Karpas-422 (cell line): ENCODE measurements around the gene TRERF1. TPM values are rescaled to one million over a fixed set of nuclear protein-coding genes. Genes with fewer than 3 reads are reported as not detected.
A peak's percentile ranks its signal among the peaks of the same experiment; 100 is the strongest.

Source experiments
- DNase-seq: peaks from one replicate; pipeline ENCODE4 v3.0.0-alpha.2; 2015
- H2AFZ ChIP-seq: fragments of 200-600 bp; sonication (generic); 2 replicates; pipeline ENCODE4 v1.6.1; 2014; ENCODE audit warnings: antibody characterized with exemption, low read length, mixed read lengths
- H3K27ac ChIP-seq: fragments of 200-600 bp; sonication (generic); 2 replicates; pipeline ENCODE4 v1.5.1; 2014; ENCODE audit warnings: mild to moderate bottlenecking, low read length, moderate library complexity
- H3K27me3 ChIP-seq: fragments of 200-600 bp; sonication (generic); 2 replicates; pipeline ENCODE4 v1.6.1; 2014; ENCODE audit warnings: low read length, mixed read lengths
- H3K36me3 ChIP-seq: fragments of 200-600 bp; sonication (generic); 2 replicates; pipeline ENCODE4 v1.6.1; 2014; ENCODE audit warnings: low read length, mixed read lengths; ENCODE audit not compliant: insufficient read depth
- H3K4me1 ChIP-seq: fragments of 200-600 bp; sonication (generic); 2 replicates; pipeline ENCODE4 v1.6.1; 2014; ENCODE audit warnings: mild to moderate bottlenecking, low read length, mixed read lengths
- H3K4me2 ChIP-seq: fragments of 200-600 bp; sonication (generic); 2 replicates; pipeline ENCODE4 v1.6.1; 2014; ENCODE audit warnings: low read length, low read depth, mild to moderate bottlenecking; ENCODE audit not compliant: poor library complexity, severe bottlenecking
- H3K4me3 ChIP-seq: fragments of 200-600 bp; sonication (generic); 2 replicates; pipeline ENCODE4 v1.5.1; 2014; ENCODE audit warnings: mild to moderate bottlenecking, antibody characterized with exemption, low read length, mixed read lengths
- H3K79me2 ChIP-seq: fragments of 200-600 bp; sonication (generic); 2 replicates; pipeline ENCODE4 v1.6.1; 2014; ENCODE audit warnings: mild to moderate bottlenecking, low read length, mixed read lengths
- H3K9ac ChIP-seq: fragments of 200-600 bp; sonication (generic); 2 replicates; pipeline ENCODE4 v1.6.0; 2014; ENCODE audit warnings: low read length
- H3K9me2 ChIP-seq: fragments of 200-600 bp; sonication (generic), shearing (Covaris generic); replicated peaks from 2 replicates; pipeline ENCODE4 v1.6.0; 2014; ENCODE audit warnings: mild to moderate bottlenecking, low read length, moderate library complexity; ENCODE audit not compliant: insufficient read depth
- H3K9me3 ChIP-seq: fragments of 300-700, 200-600 bp; sonication (generic); 2 replicates; pipeline ENCODE4 v1.6.1; 2014; ENCODE audit warnings: low read length, mixed read lengths
- H4K20me1 ChIP-seq: fragments of 200-600 bp; sonication (generic); 2 replicates; pipeline ENCODE4 v1.6.1; 2014; ENCODE audit warnings: mild to moderate bottlenecking, antibody characterized with exemption, low read length, low read depth; ENCODE audit not compliant: insufficient read depth
- total RNA-seq: library from RNA; depleted of rRNA; stranded (reverse); fragments of >200 nt; shearing (Covaris generic); gene quantifications from 2 replicates; pipeline ENCODE4 v1.2.3, GENCODE V29; 2014; ENCODE audit warnings: low replicate concordance

TRERF1 gene
- total RNA-seq, 1 experiment from 2014 or later = 32.7 TPM

DNA sequence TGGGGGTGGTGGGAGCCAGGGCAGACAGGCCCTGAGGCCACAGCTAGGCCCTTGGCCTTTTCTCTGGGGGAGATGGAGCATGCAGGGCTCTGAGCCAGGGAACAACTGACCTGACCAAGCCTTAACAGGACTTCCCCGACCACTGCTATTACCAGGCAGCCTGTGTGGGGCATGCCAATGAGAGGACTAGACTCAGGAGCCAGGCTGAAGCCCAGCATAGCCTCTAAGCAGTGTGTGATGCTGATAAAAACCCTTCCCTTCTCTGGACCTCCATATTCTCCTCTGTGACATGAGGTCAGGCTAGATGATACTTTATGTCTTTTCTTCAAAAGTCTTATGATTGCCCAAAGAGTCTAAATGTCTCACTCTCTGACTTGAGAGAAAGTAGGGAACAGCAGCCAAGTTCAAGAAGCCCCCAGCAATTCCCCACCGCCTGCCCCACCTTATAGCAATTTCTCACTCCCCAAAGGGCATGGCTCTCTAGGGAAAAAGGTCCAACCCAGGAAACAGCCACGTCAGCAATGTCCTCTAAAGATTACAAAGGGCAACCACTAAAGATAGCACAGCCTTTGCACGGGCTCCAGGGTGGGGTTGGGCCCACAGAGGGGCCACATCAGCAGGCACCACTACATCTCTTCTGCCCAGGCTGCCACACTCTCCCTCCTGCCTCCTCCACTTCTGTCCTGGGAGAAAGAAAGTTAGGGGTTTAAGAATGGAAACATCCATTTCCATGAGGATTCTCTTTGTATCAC lies 71.3 kb downstream of the TRERF1 start:
- H3K36me3 ChIP-seq = peaks cover 6% of the 10 kb centered on the region; the same call in 1 of the 2 replicates
- H3K9me3 ChIP-seq = no peaks in the 10 kb centered on the region
- no peaks in the 10 kb centered on the region for H3K9me2 ChIP-seq
- H3K4me2 ChIP-seq = no peak overlapping the region
- H3K27me3 ChIP-seq = no peaks in the 10 kb centered on the region
- no peak overlapping the region for H3K9ac ChIP-seq
- H4K20me1 ChIP-seq = no peaks in the 10 kb centered on the region
- H3K27ac ChIP-seq = peak overlapping the region; percentile 30
- H3K4me1 ChIP-seq = peaks cover 83% of the 10 kb centered on the region
- no peak for DNase-seq
- no peak overlapping the region for H2AFZ ChIP-seq
- no peak overlapping the region for H3K4me3 ChIP-seq
- H3K79me2 ChIP-seq = peaks cover 96% of the 10 kb centered on the region

DNA sequence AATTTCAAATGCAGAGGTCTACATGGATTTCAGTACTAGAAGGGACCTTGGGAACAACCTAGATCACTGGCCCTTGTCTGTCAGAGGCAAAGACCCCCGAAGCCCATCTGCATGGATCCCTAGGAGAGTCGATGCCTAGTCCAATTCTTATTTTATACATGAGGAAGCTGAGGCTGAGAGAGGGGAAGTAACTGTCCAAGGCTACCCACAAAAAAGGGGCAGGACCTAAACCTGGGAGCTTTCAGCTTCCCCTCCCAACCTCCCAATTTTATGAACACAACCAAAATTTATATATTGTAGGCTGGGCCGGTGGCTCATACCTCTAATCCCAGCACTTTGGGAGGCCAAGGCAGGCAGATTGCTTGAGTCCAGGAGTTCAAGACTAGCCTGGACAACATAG lies 73.2 kb downstream of the TRERF1 start:
- Histone ChIP-seq H4K20me1 (no peaks in the 10 kb centered on the region), H2AFZ (no peak overlapping the region), H3K36me3 (no peaks in the 10 kb centered on the region), H3K27me3 (no peaks in the 10 kb centered on the region), H3K79me2 (peaks cover 93% of the 10 kb centered on the region), H3K9ac (no peak overlapping the region), H3K27ac (0 out of 2 replicates have a peak overlapping the region, but pooled peaks have one; percentile 6), H3K4me1 (peaks cover 85% of the 10 kb centered on the region), H3K9me3 (no peaks in the 10 kb centered on the region), H3K4me3 (no peak overlapping the region), H3K4me2 (no peak overlapping the region), H3K9me2 (no peaks in the 10 kb centered on the region)
- no peak for DNase-seq

DNA sequence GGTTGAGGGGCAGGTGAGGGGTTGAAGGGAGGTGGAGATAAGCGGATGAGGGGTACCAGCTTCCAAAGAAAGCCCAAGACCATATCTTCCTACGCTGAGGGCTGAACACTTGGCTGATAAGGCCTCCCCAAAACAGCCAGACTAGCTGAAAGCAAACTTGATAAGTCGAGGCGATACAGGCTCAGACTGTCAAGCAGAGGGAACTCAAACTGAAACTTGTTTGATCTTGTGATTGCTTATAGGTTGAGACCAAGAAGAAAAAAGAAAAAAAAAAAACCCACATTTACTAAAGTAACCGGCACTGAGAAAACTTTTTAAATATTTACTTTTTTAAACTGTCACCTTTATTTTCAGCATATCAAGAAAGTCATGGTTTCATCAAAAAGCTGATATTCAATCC lies 73.6 kb downstream of the TRERF1 start:
- 0 out of 2 replicates have a peak overlapping the region, but pooled peaks have one; percentile 6 for H3K27ac ChIP-seq
- H3K36me3 ChIP-seq = no peaks in the 10 kb centered on the region
- no peaks in the 10 kb centered on the region for H4K20me1 ChIP-seq
- peaks cover 89% of the 10 kb centered on the region for H3K79me2 ChIP-seq
- H3K27me3 ChIP-seq = no peaks in the 10 kb centered on the region
- DNase-seq = no peak
- H3K4me1 ChIP-seq = peaks cover 80% of the 10 kb centered on the region
- no peaks in the 10 kb centered on the region for H3K9me3 ChIP-seq
- H3K9ac ChIP-seq = no peak overlapping the region
- no peaks in the 10 kb centered on the region for H3K9me2 ChIP-seq
- H3K4me3 ChIP-seq = no peak overlapping the region
- no peak overlapping the region for H3K4me2 ChIP-seq
- no peak overlapping the region for H2AFZ ChIP-seq

DNA sequence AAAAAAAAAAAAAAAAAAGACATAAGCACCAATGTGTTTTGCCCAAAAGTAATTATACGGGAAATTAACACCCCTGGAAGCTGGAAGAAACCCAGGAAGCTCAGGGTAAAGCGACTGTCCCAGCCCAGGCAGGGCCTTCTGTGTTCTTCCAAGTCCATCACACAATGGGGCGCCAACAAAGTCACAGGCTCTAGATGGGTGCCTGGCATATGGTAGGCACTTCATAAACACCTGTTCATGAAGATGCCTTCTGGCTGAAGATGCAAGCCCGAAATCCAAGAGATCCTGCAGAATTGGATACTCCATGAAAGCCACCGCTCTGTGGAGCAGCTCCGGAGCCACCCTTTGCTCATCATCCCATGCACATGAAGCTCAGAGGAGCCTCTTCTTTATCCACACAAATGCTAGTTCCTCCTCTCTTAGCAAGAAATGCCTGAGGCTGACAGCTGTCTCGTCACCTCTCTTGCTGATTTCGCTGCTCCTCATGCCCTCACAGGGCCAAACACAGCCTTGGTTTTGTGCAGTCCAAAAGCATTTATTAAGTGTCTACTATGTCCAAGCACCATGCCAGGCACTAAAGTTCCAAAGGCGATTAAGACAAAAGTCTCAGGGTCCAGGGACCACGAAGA lies 76.6 kb downstream of the TRERF1 start:
- no peaks in the 10 kb centered on the region for H4K20me1 ChIP-seq
- peaks cover 54% of the 10 kb centered on the region for H3K4me1 ChIP-seq
- no peaks in the 10 kb centered on the region for H3K9me3 ChIP-seq
- no peak overlapping the region for H3K9ac ChIP-seq
- no peaks in the 10 kb centered on the region for H3K27me3 ChIP-seq
- H3K36me3 ChIP-seq = no peaks in the 10 kb centered on the region
- H3K9me2 ChIP-seq = no peaks in the 10 kb centered on the region
- no peak overlapping the region for H3K4me2 ChIP-seq
- no peak overlapping the region for H3K4me3 ChIP-seq
- H3K27ac ChIP-seq = peak overlapping the region; percentile 53; the same call in 1 of the 2 replicates
- H2AFZ ChIP-seq = no peak overlapping the region
- no peak for DNase-seq
- peaks cover 87% of the 10 kb centered on the region for H3K79me2 ChIP-seq

DNA sequence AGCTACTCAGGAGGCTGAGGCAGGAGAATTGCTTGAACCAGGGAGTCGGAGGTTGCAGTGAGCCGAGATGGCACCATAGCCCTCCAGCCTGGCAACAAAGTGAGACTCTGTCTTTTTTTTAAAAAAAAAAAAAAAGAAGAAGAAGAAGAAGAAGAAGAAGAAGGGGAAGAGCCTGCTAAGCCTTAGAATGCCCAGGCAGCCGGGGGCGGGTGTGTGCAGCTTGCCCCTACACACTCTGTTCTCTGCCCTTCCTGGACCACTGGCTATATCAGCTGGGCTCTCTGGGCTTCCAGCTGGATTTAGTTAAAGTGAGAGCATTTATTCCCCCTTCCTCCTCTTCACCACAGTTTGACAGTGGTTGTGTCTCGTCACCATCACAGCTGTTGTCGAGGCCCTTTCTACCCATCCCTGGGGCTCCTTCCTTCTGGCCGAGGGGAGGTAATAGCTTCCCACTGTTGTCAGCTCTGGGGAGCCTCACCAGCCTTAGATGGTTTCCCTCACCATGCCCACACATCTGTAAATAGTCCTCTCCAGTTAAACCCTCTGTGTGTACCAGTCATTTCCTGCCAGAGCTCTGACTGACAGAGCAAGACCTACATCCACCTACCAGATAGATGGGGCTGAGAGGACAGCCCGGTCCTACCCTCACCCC lies 77.6 kb downstream of the TRERF1 start:
- Histone ChIP-seq H3K9ac (no peak overlapping the region), H3K4me1 (peaks cover 58% of the 10 kb centered on the region), H3K27me3 (no peaks in the 10 kb centered on the region), H3K27ac (peak overlapping the region; percentile 46; the same call in 1 of the 2 replicates), H3K36me3 (no peaks in the 10 kb centered on the region), H3K4me3 (no peak overlapping the region), H3K9me3 (no peaks in the 10 kb centered on the region), H2AFZ (no peak overlapping the region), H3K9me2 (no peaks in the 10 kb centered on the region), H4K20me1 (no peaks in the 10 kb centered on the region), H3K79me2 (peaks cover 87% of the 10 kb centered on the region), H3K4me2 (no peak overlapping the region)
- no peak for DNase-seq

DNA sequence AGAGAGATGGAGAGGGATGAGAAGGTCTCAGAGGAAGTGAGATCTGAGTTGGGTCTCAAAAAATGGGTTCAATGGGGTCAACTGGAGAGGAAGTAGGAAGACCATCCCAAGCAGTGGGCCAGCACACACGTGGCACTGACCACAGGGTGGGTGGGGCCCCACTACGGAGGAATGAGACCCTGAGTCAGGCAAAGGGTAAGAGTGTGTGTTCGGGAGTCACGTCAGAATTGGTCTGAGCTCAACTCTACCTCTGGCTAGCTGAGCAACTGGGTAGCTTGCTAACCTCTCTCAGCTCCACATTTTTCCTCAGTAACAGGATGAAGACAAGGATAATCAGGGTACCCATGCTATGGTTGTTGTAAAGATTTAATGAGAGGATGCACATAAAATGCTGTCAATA lies 79.0 kb downstream of the TRERF1 start:
- H3K79me2 ChIP-seq = peaks cover 87% of the 10 kb centered on the region
- H2AFZ ChIP-seq = no peak overlapping the region
- H3K36me3 ChIP-seq = no peaks in the 10 kb centered on the region
- H4K20me1 ChIP-seq = no peaks in the 10 kb centered on the region
- H3K27me3 ChIP-seq = no peaks in the 10 kb centered on the region
- no peak for DNase-seq
- H3K9ac ChIP-seq = no peak overlapping the region
- no peaks in the 10 kb centered on the region for H3K9me2 ChIP-seq
- no peak overlapping the region for H3K4me2 ChIP-seq
- H3K27ac ChIP-seq = peak overlapping the region; percentile 49
- H3K4me3 ChIP-seq = no peak overlapping the region
- H3K9me3 ChIP-seq = no peaks in the 10 kb centered on the region
- peaks cover 60% of the 10 kb centered on the region for H3K4me1 ChIP-seq

DNA sequence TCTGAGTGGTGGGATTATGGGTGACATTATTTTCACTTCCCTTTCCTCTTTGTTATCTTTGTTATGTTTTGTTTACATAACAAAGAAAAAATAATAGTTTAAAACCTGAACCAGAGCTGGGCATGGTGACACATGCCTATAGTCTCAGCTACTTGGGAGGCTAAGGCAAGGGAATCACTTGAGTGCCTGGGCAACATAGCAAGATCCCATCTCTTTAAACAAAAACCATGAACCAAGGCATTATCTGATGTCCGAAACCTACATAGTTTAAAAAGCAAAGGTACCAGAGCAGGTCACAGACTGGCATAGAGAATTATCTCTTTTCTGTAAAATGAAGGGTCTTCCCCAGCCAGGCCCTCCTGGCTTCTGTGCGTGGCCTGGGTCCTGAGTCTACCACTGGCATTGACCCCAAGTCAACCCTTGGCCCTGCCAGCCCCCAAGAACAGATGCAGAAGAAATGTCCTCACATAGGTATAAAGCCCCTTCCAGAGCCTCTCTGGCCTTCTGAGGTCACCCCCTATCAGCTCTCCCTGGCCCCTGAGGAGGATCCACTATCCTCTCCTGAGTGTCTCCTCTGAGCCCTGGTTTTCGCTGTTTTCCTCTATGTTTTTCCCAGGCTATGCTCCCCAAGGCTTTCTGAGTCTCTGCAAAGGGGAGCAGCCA lies 81.3 kb downstream of the TRERF1 start:
- H2AFZ ChIP-seq = no peak overlapping the region
- H3K9me2 ChIP-seq = no peaks in the 10 kb centered on the region
- H3K27ac ChIP-seq = 0 out of 2 replicates have a peak overlapping the region, but pooled peaks have one; percentile 28
- no peak overlapping the region for H3K9ac ChIP-seq
- H3K4me2 ChIP-seq = no peak overlapping the region
- H3K9me3 ChIP-seq = no peaks in the 10 kb centered on the region
- peaks cover 91% of the 10 kb centered on the region for H3K79me2 ChIP-seq
- no peak for DNase-seq
- no peak overlapping the region for H3K4me3 ChIP-seq
- no peaks in the 10 kb centered on the region for H3K27me3 ChIP-seq
- H4K20me1 ChIP-seq = no peaks in the 10 kb centered on the region
- peaks cover 10% of the 10 kb centered on the region for H3K36me3 ChIP-seq
- H3K4me1 ChIP-seq = peaks cover 53% of the 10 kb centered on the region

DNA sequence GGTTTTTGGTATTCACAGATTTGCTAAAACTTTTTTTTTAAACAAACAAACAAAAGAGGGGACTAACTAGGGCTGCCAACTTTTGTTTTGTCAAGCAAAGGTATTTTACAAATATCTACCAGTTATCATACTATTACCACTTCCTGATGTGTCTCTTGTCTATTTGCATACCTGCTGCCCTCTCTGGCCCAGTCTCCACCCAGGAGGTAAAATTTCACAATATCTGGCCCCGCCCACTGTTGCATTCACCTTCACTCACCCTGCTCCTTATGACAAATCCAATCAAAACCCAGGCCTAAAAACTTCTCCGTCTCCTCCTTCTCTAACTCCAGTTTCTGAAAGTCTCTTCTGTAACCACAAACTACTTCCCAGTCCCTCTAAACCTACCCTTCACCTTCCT lies 82.2 kb downstream of the TRERF1 start:
- Histone ChIP-seq H3K4me3 (no peak overlapping the region), H3K9ac (peak overlapping the region; percentile 57; the same call in 1 of the 2 replicates), H3K9me2 (no peaks in the 10 kb centered on the region), H3K79me2 (peaks cover 91% of the 10 kb centered on the region), H3K27me3 (no peaks in the 10 kb centered on the region), H3K27ac (peak overlapping the region; percentile 75), H3K4me2 (peak overlapping the region; percentile 60), H2AFZ (no peak overlapping the region), H4K20me1 (no peaks in the 10 kb centered on the region), H3K9me3 (no peaks in the 10 kb centered on the region), H3K4me1 (peaks cover 47% of the 10 kb centered on the region), H3K36me3 (peaks cover 10% of the 10 kb centered on the region)
- peak; percentile 80 for DNase-seq
